Measurements from ENCODE around the gene PRRC1.

DNA sequence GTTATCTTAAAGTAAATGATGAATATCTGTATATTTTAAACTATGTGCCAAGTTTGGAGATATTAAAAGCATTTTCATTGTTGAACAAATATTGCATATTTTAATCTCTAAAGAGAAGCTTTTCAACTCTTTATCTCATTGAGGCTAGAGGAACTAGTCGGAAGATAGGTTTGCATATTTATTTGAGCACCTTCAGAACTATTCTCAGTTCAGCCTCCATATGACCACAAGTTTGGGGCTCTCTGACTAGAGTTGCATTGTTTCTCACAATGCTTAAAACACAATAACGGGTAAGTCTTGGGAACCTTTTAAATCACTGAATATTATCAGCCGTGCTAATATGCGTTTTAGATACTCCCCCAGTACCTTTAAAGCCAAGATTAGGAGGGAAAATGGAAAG, 84.2 kb downstream of the PRRC1 start:
- TF ChIP-seq, protein P1, sequence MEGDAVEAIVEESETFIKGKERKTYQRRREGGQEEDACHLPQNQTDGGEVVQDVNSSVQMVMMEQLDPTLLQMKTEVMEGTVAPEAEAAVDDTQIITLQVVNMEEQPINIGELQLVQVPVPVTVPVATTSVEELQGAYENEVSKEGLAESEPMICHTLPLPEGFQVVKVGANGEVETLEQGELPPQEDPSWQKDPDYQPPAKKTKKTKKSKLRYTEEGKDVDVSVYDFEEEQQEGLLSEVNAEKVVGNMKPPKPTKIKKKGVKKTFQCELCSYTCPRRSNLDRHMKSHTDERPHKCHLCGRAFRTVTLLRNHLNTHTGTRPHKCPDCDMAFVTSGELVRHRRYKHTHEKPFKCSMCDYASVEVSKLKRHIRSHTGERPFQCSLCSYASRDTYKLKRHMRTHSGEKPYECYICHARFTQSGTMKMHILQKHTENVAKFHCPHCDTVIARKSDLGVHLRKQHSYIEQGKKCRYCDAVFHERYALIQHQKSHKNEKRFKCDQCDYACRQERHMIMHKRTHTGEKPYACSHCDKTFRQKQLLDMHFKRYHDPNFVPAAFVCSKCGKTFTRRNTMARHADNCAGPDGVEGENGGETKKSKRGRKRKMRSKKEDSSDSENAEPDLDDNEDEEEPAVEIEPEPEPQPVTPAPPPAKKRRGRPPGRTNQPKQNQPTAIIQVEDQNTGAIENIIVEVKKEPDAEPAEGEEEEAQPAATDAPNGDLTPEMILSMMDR (IDR thresholded peaks at IDR 0.05), result no peak
- TF ChIP-seq POLR2A (IDR thresholded peaks at IDR 0.05; ENCODE audit: low read depth) (no peak), POLR2AphosphoS5 (IDR thresholded peaks at IDR 0.05) (no peak), EP300 (IDR thresholded peaks at IDR 0.05) (no peak)
